ENCODE measurements around the gene KRT26. TPM values are rescaled to one million over a fixed set of nuclear protein-coding genes. Genes with fewer than 3 reads are reported as not detected.
A peak's percentile ranks its signal among the peaks of the same experiment; 100 is the strongest.

Gene KRT26
- polyA plus RNA-seq, 1 donor (not counting 4 experiments of a cell fraction or from before 2014, with no cell fraction given), result not detected

DNA sequence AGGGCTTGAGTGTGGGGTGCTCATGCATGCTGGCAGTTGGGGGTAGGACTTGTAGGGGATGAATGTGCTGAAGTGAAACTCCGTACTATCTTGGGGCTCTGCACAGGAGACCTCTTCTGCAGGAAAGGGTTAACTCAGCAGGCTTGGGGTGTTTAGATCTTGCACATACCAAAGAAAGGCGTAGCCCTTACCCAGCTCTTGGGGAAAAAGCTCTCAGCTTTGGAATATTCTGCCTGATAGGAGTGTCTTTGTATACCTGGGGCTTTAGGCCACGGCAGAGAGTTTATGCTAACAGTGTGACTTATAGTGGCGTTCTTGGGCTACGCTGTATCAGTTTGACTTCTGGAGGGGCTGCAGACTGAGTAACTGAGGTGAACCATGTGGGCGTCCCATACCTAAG lies 38.0 kb downstream of the KRT26 start:
- Histone ChIP-seq H3K27me3 (ENCODE audit: control insufficient read depth, extremely low read depth, insufficient read depth, low read length) (peaks cover 15% of the 10 kb centered on the region), H3K4me3 (ENCODE audit: control insufficient read depth in 2 of 3, extremely low read depth in 1 of 3, insufficient read depth in 2 of 3, low read depth in 1 of 3, low read length in 3 of 3) (no peak overlapping the region), H3K4me1 (ENCODE audit: control insufficient read depth, extremely low read depth, insufficient read depth, low read length) (peaks cover 16% of the 10 kb centered on the region), H3K9me3 (ENCODE audit: control insufficient read depth, low read depth, low read length) (no peaks in the 10 kb centered on the region), H3K36me3 (ENCODE audit: control insufficient read depth in 2 of 2, extremely low read depth in 1 of 2, insufficient read depth in 2 of 2, low read length in 2 of 2) (no peaks in the 10 kb centered on the region), H4K20me1 (ENCODE audit: control insufficient read depth, extremely low read depth, insufficient read depth, low read length) (no peaks in the 10 kb centered on the region), H3K4me2 (ENCODE audit: control insufficient read depth, extremely low read depth, insufficient read depth, low read depth, low read length) (no peak overlapping the region), H3K9me1 (ENCODE audit: control insufficient read depth, extremely low read depth, insufficient read depth, low read length) (no peaks in the 10 kb centered on the region), H2AFZ (ENCODE audit: control insufficient read depth, low read length) (no peak overlapping the region), H3K27ac (ENCODE audit: control insufficient read depth, insufficient read depth, low read length) (no peak overlapping the region), H3K79me2 (ENCODE audit: control insufficient read depth, insufficient read depth, low read length) (no peaks in the 10 kb centered on the region), H3K9ac (ENCODE audit: control insufficient read depth, extremely low read depth, insufficient read depth, low read length) (no peak overlapping the region)
- FAIRE-seq (no peak), DNase-seq (ENCODE audit: low read depth, low spot score) (no peak)
- dilution Hi-C loops (cut with MboI; ENCODE audit: extremely low pct_ligation_motif_present, low sequenced_read_pairs), result no loop called here
- no peak for TF ChIP-seq EZH2 (IDR thresholded peaks at IDR 0.05; ENCODE audit: low read length)
- TF ChIP-seq, protein P1, sequence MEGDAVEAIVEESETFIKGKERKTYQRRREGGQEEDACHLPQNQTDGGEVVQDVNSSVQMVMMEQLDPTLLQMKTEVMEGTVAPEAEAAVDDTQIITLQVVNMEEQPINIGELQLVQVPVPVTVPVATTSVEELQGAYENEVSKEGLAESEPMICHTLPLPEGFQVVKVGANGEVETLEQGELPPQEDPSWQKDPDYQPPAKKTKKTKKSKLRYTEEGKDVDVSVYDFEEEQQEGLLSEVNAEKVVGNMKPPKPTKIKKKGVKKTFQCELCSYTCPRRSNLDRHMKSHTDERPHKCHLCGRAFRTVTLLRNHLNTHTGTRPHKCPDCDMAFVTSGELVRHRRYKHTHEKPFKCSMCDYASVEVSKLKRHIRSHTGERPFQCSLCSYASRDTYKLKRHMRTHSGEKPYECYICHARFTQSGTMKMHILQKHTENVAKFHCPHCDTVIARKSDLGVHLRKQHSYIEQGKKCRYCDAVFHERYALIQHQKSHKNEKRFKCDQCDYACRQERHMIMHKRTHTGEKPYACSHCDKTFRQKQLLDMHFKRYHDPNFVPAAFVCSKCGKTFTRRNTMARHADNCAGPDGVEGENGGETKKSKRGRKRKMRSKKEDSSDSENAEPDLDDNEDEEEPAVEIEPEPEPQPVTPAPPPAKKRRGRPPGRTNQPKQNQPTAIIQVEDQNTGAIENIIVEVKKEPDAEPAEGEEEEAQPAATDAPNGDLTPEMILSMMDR (optimal IDR thresholded peaks at IDR 0.05 in 1 of 3, IDR thresholded peaks at IDR 0.05 in 1 of 3, conservative IDR thresholded peaks at IDR 0.05 in 1 of 3; ENCODE audit: extremely low read depth in 1 of 3, insufficient read depth in 2 of 3, low read length in 3 of 3), result no peak

DNA sequence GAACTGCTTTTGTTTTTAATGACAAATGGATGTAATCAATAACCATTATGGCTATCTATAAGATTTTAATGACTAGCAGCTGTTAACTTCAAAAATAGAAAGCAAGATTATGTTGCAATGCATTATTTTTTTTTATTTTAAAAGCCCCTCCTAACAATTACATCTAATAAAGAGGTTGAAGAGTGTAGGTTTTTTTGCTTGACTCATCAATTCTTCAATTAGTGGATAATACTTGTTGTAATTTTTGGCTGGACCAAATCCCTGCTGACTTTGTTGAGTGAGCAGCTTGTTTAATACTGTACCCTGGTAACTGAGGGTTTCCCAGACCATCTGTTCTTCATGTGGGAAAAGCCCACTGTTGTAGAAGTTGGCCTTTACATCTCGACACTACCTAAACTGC lies 41.0 kb downstream of the KRT26 start:
- Histone ChIP-seq H3K9me1 (ENCODE audit: control insufficient read depth, extremely low read depth, insufficient read depth, low read length) (no peaks in the 10 kb centered on the region), H3K27me3 (ENCODE audit: control insufficient read depth, extremely low read depth, insufficient read depth, low read length) (peaks cover 9% of the 10 kb centered on the region), H3K4me1 (ENCODE audit: control insufficient read depth, extremely low read depth, insufficient read depth, low read length) (peaks cover 16% of the 10 kb centered on the region), H3K4me3 (ENCODE audit: control insufficient read depth in 2 of 3, extremely low read depth in 1 of 3, insufficient read depth in 2 of 3, low read depth in 1 of 3, low read length in 3 of 3) (no peak overlapping the region), H3K27ac (ENCODE audit: control insufficient read depth, insufficient read depth, low read length) (no peak overlapping the region), H3K79me2 (ENCODE audit: control insufficient read depth, insufficient read depth, low read length) (no peaks in the 10 kb centered on the region), H3K9me3 (ENCODE audit: control insufficient read depth, low read depth, low read length) (no peaks in the 10 kb centered on the region), H3K36me3 (ENCODE audit: control insufficient read depth in 2 of 2, extremely low read depth in 1 of 2, insufficient read depth in 2 of 2, low read length in 2 of 2) (no peaks in the 10 kb centered on the region), H4K20me1 (ENCODE audit: control insufficient read depth, extremely low read depth, insufficient read depth, low read length) (no peaks in the 10 kb centered on the region), H2AFZ (ENCODE audit: control insufficient read depth, low read length) (no peak overlapping the region), H3K9ac (ENCODE audit: control insufficient read depth, extremely low read depth, insufficient read depth, low read length) (no peak overlapping the region), H3K4me2 (ENCODE audit: control insufficient read depth, extremely low read depth, insufficient read depth, low read depth, low read length) (no peak overlapping the region)
- FAIRE-seq (peak; percentile 26), DNase-seq (ENCODE audit: low read depth, low spot score) (no peak)
- dilution Hi-C loops (cut with MboI; ENCODE audit: extremely low pct_ligation_motif_present, low sequenced_read_pairs), result no loop called here
- no peak for TF ChIP-seq EZH2 (IDR thresholded peaks at IDR 0.05; ENCODE audit: low read length)
- TF ChIP-seq, protein P1 (optimal IDR thresholded peaks at IDR 0.05 in 1 of 3, IDR thresholded peaks at IDR 0.05 in 1 of 3, conservative IDR thresholded peaks at IDR 0.05 in 1 of 3; ENCODE audit: extremely low read depth in 1 of 3, insufficient read depth in 2 of 3, low read length in 3 of 3), result no peak

Data from keratinocyte (primary cell).